Rectal smooth muscle tissue (tissue), 1 donor: ENCODE data around the gene YPEL2.
"Not testable (repeated sequence)": the region's sequence is repeated elsewhere in the genome, so short reads cannot be mapped to it uniquely, and the experiment has no call there.

Experiments
- H3K27ac ChIP-seq: one replicate; pipeline ENCODE4 v1.7.0; 2013; ENCODE audit warnings: low read depth, low read length, inconsistent platforms
- H3K27me3 ChIP-seq: one replicate; pipeline ENCODE4 v1.7.0; 2013; ENCODE audit warnings: low read length; ENCODE audit not compliant: control insufficient read depth, insufficient read depth
- H3K36me3 ChIP-seq: one replicate; pipeline ENCODE4 v1.7.0; 2013; ENCODE audit warnings: low read length; ENCODE audit not compliant: control insufficient read depth, insufficient read depth
- H3K4me1 ChIP-seq: one replicate; pipeline ENCODE4 v1.7.0; 2013; ENCODE audit warnings: low read length; ENCODE audit not compliant: control insufficient read depth, insufficient read depth
- H3K4me3 ChIP-seq: one replicate; pipeline ENCODE4 v1.7.0; 2013; ENCODE audit warnings: low read length
- H3K9ac ChIP-seq: one replicate; pipeline ENCODE4 v1.7.0; 2013; ENCODE audit warnings: low read length

The YPEL2 gene

GRCh38 chr17:59331129-59331928, at the start of gene YPEL2:
Gene YPEL2, plus strand, starts transcription at chr17:59331655. Its CDS starts 21,755 bp downstream, at chr17:59353410.
- Histone ChIP-seq H3K9ac (peak within 1 kb of the TSS; percentile 52), H3K4me3 (peak within 1 kb of the TSS; percentile 85), H3K27ac (peak within 1 kb of the TSS; percentile 95), H3K36me3 (no peaks in the 10 kb centered on the region), H3K27me3 (no peaks in the 10 kb centered on the region), H3K4me1 (peaks cover 29% of the 10 kb centered on the region)

GRCh38 chr17:59284317-59284716, 47.1 kb upstream of the YPEL2 start:
- H3K4me3 ChIP-seq: no peak overlapping the region
- H3K36me3 ChIP-seq: no peaks in the 10 kb centered on the region
- H3K27me3 ChIP-seq: no peaks in the 10 kb centered on the region
- H3K4me1 ChIP-seq: no peaks in the 10 kb centered on the region
- no peak overlapping the region for H3K9ac ChIP-seq
- H3K27ac ChIP-seq: no peak overlapping the region

- Histone ChIP-seq H3K27me3 (no peaks in the 10 kb centered on the region), H3K4me3 (no peak overlapping the region), H3K4me1 (no peaks in the 10 kb centered on the region), H3K27ac (no peak overlapping the region), H3K9ac (no peak overlapping the region), H3K36me3 (no peaks in the 10 kb centered on the region)
Observed at GRCh38 chr17:59287452-59287851, 44.0 kb upstream of the YPEL2 start.

- Histone ChIP-seq H3K4me3 (no peak overlapping the region), H3K36me3 (no peaks in the 10 kb centered on the region), H3K9ac (no peak overlapping the region), H3K27me3 (no peaks in the 10 kb centered on the region), H3K4me1 (no peaks in the 10 kb centered on the region), H3K27ac (no peak overlapping the region)
Observed at GRCh38 chr17:59287891-59288290, 43.6 kb upstream of the YPEL2 start.

- H3K36me3 ChIP-seq: no peaks in the 10 kb centered on the region
- H3K4me1 ChIP-seq: no peaks in the 10 kb centered on the region
- no peaks in the 10 kb centered on the region for H3K27me3 ChIP-seq
- no peak overlapping the region for H3K27ac ChIP-seq
- H3K4me3 ChIP-seq: no peak overlapping the region
- H3K9ac ChIP-seq: no peak overlapping the region
Observed at GRCh38 chr17:59289981-59290301, 41.5 kb upstream of the YPEL2 start.

GRCh38 chr17:59290302-59290998, 41.0 kb upstream of the YPEL2 start:
- H3K4me1 ChIP-seq, H3K36me3 ChIP-seq, H3K4me3 ChIP-seq, H3K27me3 ChIP-seq, H3K27ac ChIP-seq, H3K9ac ChIP-seq: not testable (repeated sequence)

- Histone ChIP-seq H3K36me3 (no peaks in the 10 kb centered on the region), H3K4me1 (no peaks in the 10 kb centered on the region), H3K27ac (no peak overlapping the region), H3K4me3 (no peak overlapping the region), H3K27me3 (no peaks in the 10 kb centered on the region), H3K9ac (no peak overlapping the region)
Observed at GRCh38 chr17:59292174-59292523, 39.3 kb upstream of the YPEL2 start.

- Histone ChIP-seq H3K27ac (no peak overlapping the region), H3K4me1 (no peaks in the 10 kb centered on the region), H3K9ac (no peak overlapping the region), H3K4me3 (no peak overlapping the region), H3K27me3 (no peaks in the 10 kb centered on the region), H3K36me3 (no peaks in the 10 kb centered on the region)
Observed at GRCh38 chr17:59296190-59296589, 35.3 kb upstream of the YPEL2 start.

GRCh38 chr17:59298521-59298920, 32.9 kb upstream of the YPEL2 start:
- Histone ChIP-seq H3K27ac (no peak overlapping the region), H3K9ac (no peak overlapping the region), H3K4me1 (no peaks in the 10 kb centered on the region), H3K27me3 (no peaks in the 10 kb centered on the region), H3K4me3 (no peak overlapping the region), H3K36me3 (no peaks in the 10 kb centered on the region)

- H3K27ac ChIP-seq: no peak overlapping the region
- H3K27me3 ChIP-seq: no peaks in the 10 kb centered on the region
- no peaks in the 10 kb centered on the region for H3K36me3 ChIP-seq
- no peak overlapping the region for H3K4me3 ChIP-seq
- H3K9ac ChIP-seq: no peak overlapping the region
- no peaks in the 10 kb centered on the region for H3K4me1 ChIP-seq
Observed at GRCh38 chr17:59299400-59300092, 31.9 kb upstream of the YPEL2 start.

GRCh38 chr17:59300941-59301340, 30.5 kb upstream of the YPEL2 start:
- Histone ChIP-seq H3K27ac (no peak overlapping the region), H3K4me3 (no peak overlapping the region), H3K27me3 (no peaks in the 10 kb centered on the region), H3K9ac (no peak overlapping the region), H3K4me1 (no peaks in the 10 kb centered on the region), H3K36me3 (no peaks in the 10 kb centered on the region)

GRCh38 chr17:59304811-59305210, 26.6 kb upstream of the YPEL2 start:
- Histone ChIP-seq H3K27ac (no peak overlapping the region), H3K9ac (no peak overlapping the region), H3K36me3 (no peaks in the 10 kb centered on the region), H3K4me3 (no peak overlapping the region), H3K27me3 (no peaks in the 10 kb centered on the region), H3K4me1 (no peaks in the 10 kb centered on the region)
